Mesodermal cell (in vitro differentiated cells): ENCODE measurements around the gene WNT11.

ENCODE experiments used
- H3K27ac ChIP-seq: 2 replicates; pipeline ENCODE4 v1.7.0; 2013; ENCODE audit warnings: mild to moderate bottlenecking, low read depth, low read length, moderate library complexity; ENCODE audit not compliant: severe bottlenecking
- H3K36me3 ChIP-seq: 2 replicates; pipeline ENCODE4 v1.7.1; 2013; ENCODE audit warnings: mild to moderate bottlenecking, low read length, moderate library complexity; ENCODE audit not compliant: control insufficient read depth, insufficient read depth
- H3K4me1 ChIP-seq: one replicate; pipeline ENCODE4 v1.7.1; 2013; ENCODE audit warnings: mild to moderate bottlenecking, low read length; ENCODE audit not compliant: insufficient read depth, control insufficient read depth, poor library complexity, severe bottlenecking
- H3K4me3 ChIP-seq: 2 replicates; pipeline ENCODE4 v1.7.0; 2013; ENCODE audit warnings: low read length, control low read depth, mild to moderate bottlenecking; ENCODE audit not compliant: insufficient read depth, poor library complexity, severe bottlenecking; ENCODE audit errors: extremely low read depth
- H3K9me3 ChIP-seq: 2 replicates; pipeline ENCODE4 v1.7.1; 2013; ENCODE audit warnings: mild to moderate bottlenecking, low read length, moderate library complexity; ENCODE audit not compliant: control insufficient read depth
- WGBS, 2 experiments: methylation state at CpG; one replicate each; pipeline ENCODE4 v1.1.5; 2013; ENCODE audit warnings: missing lambda C conversion rate in 2 of 2; ENCODE audit not compliant: insufficient coverage in 2 of 2; 5-methylcytosine and 5-hydroxymethylcytosine counted together

The WNT11 gene

GRCh38 chr11:76151556-76152085, 54.7 kb downstream of the WNT11 start:
- 84 to 93% methylated on average over 4 to 5 of the region's 5 CpGs for WGBS, 2 experiments
- H3K36me3 ChIP-seq = no peaks in the 10 kb centered on the region
- no peaks in the 10 kb centered on the region for H3K9me3 ChIP-seq
- no peak overlapping the region for H3K4me3 ChIP-seq
- H3K4me1 ChIP-seq = peaks cover 15% of the 10 kb centered on the region
- H3K27ac ChIP-seq = no peak overlapping the region

GRCh38 chr11:76150141-76150540, 56.2 kb downstream of the WNT11 start:
- 95 to 97% methylated on average over 4 of the region's 4 CpGs for WGBS, 2 experiments
- no peak overlapping the region for H3K4me3 ChIP-seq
- H3K9me3 ChIP-seq = no peaks in the 10 kb centered on the region
- no peaks in the 10 kb centered on the region for H3K36me3 ChIP-seq
- no peak overlapping the region for H3K27ac ChIP-seq
- H3K4me1 ChIP-seq = peaks cover 10% of the 10 kb centered on the region

- WGBS, 2 experiments = 96 to 100% methylated on average over 5 to 6 of the region's 6 CpGs
Measured at GRCh38 chr11:76149713-76150112, 56.6 kb downstream of the WNT11 start.

GRCh38 chr11:76148941-76149613, 57.2 kb downstream of the WNT11 start:
- Histone ChIP-seq H3K36me3 (no peaks in the 10 kb centered on the region), H3K9me3 (no peaks in the 10 kb centered on the region), H3K4me1 (peaks cover 10% of the 10 kb centered on the region), H3K27ac (no peak overlapping the region), H3K4me3 (no peak overlapping the region)
- 92 to 95% methylated on average over 12 to 14 of the region's 17 CpGs for WGBS, 2 experiments

More at GRCh38 chr11:76149713-76150112, 56.6 kb downstream of the WNT11 start:
- Histone ChIP-seq H3K27ac (no peak overlapping the region), H3K36me3 (no peaks in the 10 kb centered on the region), H3K4me3 (no peak overlapping the region), H3K9me3 (no peaks in the 10 kb centered on the region), H3K4me1 (peaks cover 10% of the 10 kb centered on the region)

- Histone ChIP-seq H3K9me3 (no peaks in the 10 kb centered on the region), H3K36me3 (no peaks in the 10 kb centered on the region), H3K27ac (no peak overlapping the region), H3K4me3 (no peak overlapping the region), H3K4me1 (peaks cover 5% of the 10 kb centered on the region)
- 83 to 96% methylated on average over 1 to 6 of the region's 6 CpGs for WGBS, 2 experiments
Measured at GRCh38 chr11:76148231-76148630, 58.1 kb downstream of the WNT11 start.

- Histone ChIP-seq H3K4me3 (no peak overlapping the region), H3K9me3 (no peaks in the 10 kb centered on the region), H3K4me1 (no peaks in the 10 kb centered on the region), H3K27ac (no peak overlapping the region), H3K36me3 (peaks cover 5% of the 10 kb centered on the region)
- WGBS, 2 experiments = 92 to 93% methylated on average over 11 to 13 of the region's 14 CpGs
Measured at GRCh38 chr11:76147106-76147740, 59.1 kb downstream of the WNT11 start.

GRCh38 chr11:76143274-76143673, 63.0 kb downstream of the WNT11 start:
- Histone ChIP-seq H3K27ac (no peak overlapping the region), H3K4me3 (no peak overlapping the region), H3K36me3 (peaks cover 23% of the 10 kb centered on the region), H3K9me3 (no peaks in the 10 kb centered on the region), H3K4me1 (no peaks in the 10 kb centered on the region)
- 90 to 96% methylated on average over 9 to 11 of the region's 11 CpGs for WGBS, 2 experiments

- H3K27ac ChIP-seq = no peak overlapping the region
- WGBS, 2 experiments = 94 to 96% methylated on average over 5 to 8 of the region's 12 CpGs
- no peaks in the 10 kb centered on the region for H3K4me1 ChIP-seq
Measured at GRCh38 chr11:76141901-76142588, 64.3 kb downstream of the WNT11 start.

GRCh38 chr11:76140912-76141574, 65.3 kb downstream of the WNT11 start:
- WGBS, 2 experiments = 94% methylated on average over 21 of the region's 22 CpGs
- no peaks in the 10 kb centered on the region for H3K4me1 ChIP-seq
- H3K9me3 ChIP-seq = no peaks in the 10 kb centered on the region
- H3K36me3 ChIP-seq = peaks cover 23% of the 10 kb centered on the region
- no peak overlapping the region for H3K4me3 ChIP-seq
- no peak overlapping the region for H3K27ac ChIP-seq

More at GRCh38 chr11:76141901-76142588, 64.3 kb downstream of the WNT11 start:
- Histone ChIP-seq H3K4me3 (no peak overlapping the region), H3K36me3 (peaks cover 23% of the 10 kb centered on the region), H3K9me3 (no peaks in the 10 kb centered on the region)

GRCh38 chr11:76139314-76139713, 67.0 kb downstream of the WNT11 start:
- 100% methylated on average over 2 of the region's 2 CpGs; no CpG with 5 or more reads in 1 of the 2 experiments for WGBS, 2 experiments
- Histone ChIP-seq H3K9me3 (no peaks in the 10 kb centered on the region), H3K4me1 (no peaks in the 10 kb centered on the region), H3K36me3 (peaks cover 23% of the 10 kb centered on the region), H3K27ac (no peak overlapping the region), H3K4me3 (no peak overlapping the region)
